Uterus (tissue), 2 donors: ENCODE data around the gene NDFIP2.

Source experiments
- POLR2A ChIP-seq, 2 donors: fragments of 450-650 bp; IDR thresholded peaks; one replicate each; pipeline ENCODE4 v1.6.1; 2016; ENCODE audit warnings: antibody characterized with exemption in 2 of 2, mild to moderate bottlenecking in 1 of 2, moderate library complexity in 1 of 2
- TF ChIP-seq, protein P1 (sequence below), 4 experiments: fragments of 200-600 bp in 2 of 4; fragments of 450-650 bp in 2 of 4; sonication (generic) in 2 of 4; IDR thresholded peaks; one replicate each; pipeline ENCODE4 v1.5.1; 2016 to 2019; ENCODE audit warnings: antibody characterized with exemption in 4 of 4, mild to moderate bottlenecking in 2 of 4, moderate library complexity in 1 of 4

DNA sequence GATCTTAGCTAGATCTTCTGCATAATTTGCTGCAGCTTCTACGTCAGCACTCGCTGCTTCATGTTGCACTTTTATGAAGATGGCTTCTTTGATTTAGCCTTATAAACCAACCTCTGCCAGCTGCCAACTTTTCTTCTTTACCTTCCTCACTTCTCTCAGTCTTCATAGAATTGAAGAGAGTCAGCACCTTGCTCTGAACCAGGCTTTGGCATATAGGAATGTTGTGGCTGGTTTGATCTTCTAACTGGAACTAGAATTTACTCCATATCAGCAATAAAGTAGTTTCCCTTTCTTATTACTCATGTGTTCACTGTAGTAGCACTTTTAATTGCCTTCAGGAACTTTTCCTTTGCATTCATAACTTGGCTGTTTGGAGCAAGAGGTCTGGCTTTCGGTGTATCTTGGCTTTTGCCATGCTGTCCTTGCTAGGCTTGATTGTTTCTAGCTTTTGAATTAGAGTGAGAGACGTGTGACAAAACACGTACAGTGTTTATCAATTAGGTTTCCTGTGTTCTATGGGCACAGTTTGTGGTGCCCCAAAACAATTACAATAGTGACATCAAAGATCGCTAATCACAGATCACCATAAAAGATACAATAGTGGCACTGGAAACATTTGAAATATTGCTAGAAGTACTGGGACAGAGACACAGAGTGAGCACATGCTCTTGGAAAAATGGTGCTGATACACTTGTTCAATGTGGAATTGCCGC is 50.7 kb downstream of the NDFIP2 start:
- TF ChIP-seq, protein P1, sequence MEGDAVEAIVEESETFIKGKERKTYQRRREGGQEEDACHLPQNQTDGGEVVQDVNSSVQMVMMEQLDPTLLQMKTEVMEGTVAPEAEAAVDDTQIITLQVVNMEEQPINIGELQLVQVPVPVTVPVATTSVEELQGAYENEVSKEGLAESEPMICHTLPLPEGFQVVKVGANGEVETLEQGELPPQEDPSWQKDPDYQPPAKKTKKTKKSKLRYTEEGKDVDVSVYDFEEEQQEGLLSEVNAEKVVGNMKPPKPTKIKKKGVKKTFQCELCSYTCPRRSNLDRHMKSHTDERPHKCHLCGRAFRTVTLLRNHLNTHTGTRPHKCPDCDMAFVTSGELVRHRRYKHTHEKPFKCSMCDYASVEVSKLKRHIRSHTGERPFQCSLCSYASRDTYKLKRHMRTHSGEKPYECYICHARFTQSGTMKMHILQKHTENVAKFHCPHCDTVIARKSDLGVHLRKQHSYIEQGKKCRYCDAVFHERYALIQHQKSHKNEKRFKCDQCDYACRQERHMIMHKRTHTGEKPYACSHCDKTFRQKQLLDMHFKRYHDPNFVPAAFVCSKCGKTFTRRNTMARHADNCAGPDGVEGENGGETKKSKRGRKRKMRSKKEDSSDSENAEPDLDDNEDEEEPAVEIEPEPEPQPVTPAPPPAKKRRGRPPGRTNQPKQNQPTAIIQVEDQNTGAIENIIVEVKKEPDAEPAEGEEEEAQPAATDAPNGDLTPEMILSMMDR (IDR thresholded peaks at IDR 0.05) = no peak
- no peak for TF ChIP-seq POLR2A (IDR thresholded peaks at IDR 0.05)
